NCI-H510A treated with DMSO at 0.1 percent for 48 hours (cell line): ENCODE data around the gene ATG9B.
A peak's percentile ranks its signal among the peaks of the same experiment; 100 is the strongest.
"Not testable (repeated sequence)": the region's sequence is repeated elsewhere in the genome, so short reads cannot be mapped to it uniquely, and the experiment has no call there.

Source experiments
- DNase-seq: peaks from one replicate; lab custom pipeline; 2025; lab: John Stamatoyannopoulos, UW

ATG9B gene

DNA sequence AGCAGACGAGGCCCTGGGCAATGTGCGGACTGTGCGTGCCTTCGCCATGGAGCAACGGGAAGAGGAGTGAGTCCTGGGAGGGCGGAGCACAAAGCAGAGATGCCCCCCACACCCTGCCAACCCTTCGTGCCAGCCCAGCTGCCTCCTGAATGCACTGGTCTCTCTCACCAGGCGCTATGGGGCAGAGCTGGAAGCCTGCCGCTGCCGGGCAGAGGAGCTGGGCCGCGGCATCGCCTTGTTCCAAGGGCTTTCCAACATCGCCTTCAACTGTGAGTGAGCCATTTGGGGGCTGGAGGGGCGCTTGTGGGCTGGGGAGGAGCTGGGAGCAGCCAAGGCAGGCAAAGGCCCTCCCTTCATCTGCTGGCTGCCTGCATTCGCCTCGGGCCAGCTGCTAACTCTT is 11.6 kb upstream of the ATG9B start:
- no peak for DNase-seq

- DNase-seq: no peak
These were observed 10.9 kb upstream of the ATG9B start for GRCh38 chr7:151035026-151035717.

DNA sequence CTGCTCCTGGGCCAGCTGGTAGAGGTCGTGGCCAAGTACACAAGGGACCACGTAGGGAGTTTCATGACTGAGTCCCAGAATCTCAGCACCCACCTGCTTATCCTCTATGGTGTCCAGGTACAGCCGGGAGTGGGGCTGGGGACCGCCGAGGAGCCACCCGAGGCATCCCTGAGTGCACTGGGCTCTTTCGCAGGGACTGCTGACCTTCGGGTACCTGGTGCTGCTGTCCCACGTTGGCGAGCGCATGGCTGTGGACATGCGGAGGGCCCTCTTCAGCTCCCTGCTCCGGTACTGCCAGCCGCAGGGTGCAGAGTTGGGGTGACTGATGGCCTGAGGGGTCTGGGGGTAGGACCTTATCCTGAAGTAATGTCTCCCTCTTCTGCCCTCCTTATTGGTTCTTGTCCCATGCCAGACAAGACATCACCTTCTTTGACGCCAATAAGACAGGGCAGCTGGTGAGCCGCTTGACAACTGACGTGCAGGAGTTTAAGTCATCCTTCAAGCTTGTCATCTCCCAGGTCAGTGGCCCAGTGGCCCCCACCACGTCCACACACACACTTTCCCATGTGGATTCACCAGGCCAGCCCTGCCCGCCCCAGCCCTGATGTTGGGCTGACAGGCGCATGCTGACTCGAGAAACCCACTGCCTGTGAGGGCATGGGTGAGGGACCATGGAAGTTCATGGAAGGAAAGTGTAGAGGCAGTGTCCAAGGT is 10.2 kb upstream of the ATG9B start:
- DNase-seq: no peak

GRCh38 chr7:151033864-151034249 is 9.6 kb upstream of the ATG9B start:
- DNase-seq: no peak

GRCh38 chr7:151032936-151033863 is 8.9 kb upstream of the ATG9B start:
- no peak for DNase-seq

DNA sequence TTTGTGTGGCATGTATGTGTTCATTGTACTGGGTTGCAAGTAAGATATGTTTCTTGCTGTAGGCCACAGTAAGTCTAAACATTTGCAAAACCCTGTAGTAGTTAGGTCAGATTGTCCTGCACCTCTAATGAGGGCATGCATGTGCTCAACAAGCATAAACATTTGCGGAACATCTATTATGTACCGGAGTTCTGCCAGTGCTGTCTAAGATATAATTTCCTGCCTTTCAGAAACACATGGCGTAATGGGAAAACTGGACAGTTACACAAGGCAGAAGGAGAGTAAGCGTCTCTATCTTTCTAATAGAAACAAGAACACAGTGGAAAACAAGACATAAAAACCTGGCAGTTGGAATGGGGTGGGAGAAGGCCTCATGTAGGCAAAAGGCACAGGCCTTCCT is 6.7 kb upstream of the ATG9B start:
- no peak for DNase-seq

DNA sequence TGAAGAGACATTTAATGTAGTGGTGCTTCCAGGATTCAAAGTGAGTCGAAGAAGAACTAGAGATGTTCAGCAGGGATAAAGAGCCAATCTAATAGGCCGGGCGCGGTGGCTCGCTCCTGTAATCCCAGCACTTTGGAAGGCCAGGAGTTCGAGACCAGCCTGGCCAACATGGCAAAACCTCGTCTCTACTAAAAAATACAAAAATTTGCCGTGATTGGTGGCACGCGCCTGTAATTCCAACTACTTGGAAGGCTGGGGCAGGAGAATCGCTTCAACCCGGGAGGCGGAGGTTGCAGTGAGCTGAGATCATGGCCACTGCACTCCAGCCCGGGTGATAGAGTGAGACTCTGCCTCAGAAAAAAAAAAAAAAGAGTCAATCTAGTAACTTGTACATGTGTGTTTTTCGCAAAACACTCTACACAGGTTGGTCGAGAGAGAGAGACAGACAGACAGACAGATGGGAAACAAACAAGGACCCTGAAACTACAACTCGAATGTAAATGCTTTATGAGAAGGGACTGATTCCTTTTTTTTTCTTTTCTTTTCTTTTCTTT is 4.7 kb upstream of the ATG9B start:
- no peak for DNase-seq

GRCh38 chr7:151028131-151028947 is 4.0 kb upstream of the ATG9B start, which contains the start of gene ABCB8:
Gene ABCB8, plus strand, starts transcription at chr7:151028450. Its CDS starts 66 bp downstream, at chr7:151028516.
- DNase-seq: peak; percentile 82

- not testable (repeated sequence) for DNase-seq
These were observed 3.4 kb upstream of the ATG9B start for GRCh38 chr7:151027728-151028130.

GRCh38 chr7:151026771-151027727 is 2.8 kb upstream of the ATG9B start:
- not testable (repeated sequence) for DNase-seq

DNA sequence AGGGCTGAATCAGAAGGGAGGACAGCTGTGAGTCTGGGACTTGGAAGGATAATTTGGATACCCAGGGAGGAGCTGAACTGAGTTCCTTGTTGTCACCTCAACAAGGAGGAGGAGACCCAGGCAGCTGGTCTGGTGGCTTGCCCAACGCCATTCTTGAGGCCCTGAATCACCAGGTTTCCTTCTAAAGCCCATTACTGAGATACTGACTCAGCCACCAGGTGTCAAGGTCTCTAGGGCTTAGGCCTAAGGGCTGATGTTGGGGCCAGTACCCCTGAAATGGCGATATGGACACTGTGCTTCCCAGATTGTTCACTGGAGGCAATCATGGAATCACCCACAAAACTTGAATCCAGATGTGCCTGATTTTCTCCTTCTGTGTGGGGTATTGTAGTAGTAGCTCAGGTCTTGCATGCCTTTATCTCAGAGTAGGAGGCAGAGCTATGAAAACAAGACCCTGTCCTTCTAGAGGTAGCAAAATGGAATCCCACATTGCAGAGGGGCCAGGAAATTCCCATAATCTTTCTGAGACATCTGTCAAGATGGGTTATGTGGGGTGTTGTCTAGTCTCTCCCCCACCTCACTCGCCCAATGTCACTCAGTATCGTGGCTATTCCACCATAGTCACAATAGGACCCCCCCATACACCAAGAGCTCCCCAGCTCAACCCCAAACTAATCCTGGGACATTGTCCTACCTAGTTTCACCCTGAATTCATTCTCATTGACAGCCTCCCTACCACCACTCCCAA is 1.8 kb upstream of the ATG9B start:
- DNase-seq: no peak

- no peak for DNase-seq
These were observed 1.1 kb downstream of the ATG9B start for GRCh38 chr7:151023232-151023631.

DNA sequence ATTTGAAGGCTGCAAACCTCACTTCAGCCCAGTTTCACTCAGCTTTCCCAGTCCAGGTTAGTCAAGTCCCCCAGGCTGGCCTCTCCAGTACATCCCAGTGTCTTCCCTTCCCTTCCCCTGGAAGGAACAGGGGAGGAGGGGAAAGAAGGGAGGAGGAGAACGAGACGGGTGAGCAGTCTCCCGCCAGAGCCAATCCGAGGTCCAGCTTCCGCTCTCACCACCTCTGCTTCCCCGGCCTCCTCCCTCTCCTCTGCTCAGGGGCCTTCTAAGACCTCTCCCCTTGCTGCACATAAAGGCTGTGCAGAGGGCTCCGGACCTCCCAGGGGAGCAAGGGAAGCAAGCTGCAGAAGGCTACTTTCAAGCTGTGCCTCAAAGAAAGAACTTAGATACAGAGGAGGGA is 4.1 kb downstream of the ATG9B start:
- no peak for DNase-seq

- no peak for DNase-seq
These were observed 5.2 kb downstream of the ATG9B start for GRCh38 chr7:151019130-151019447.

GRCh38 chr7:151018421-151019129 is 5.7 kb downstream of the ATG9B start:
- peak; percentile 15 for DNase-seq

GRCh38 chr7:151017953-151018420 is 6.3 kb downstream of the ATG9B start:
- DNase-seq: peak; percentile 25

GRCh38 chr7:151017370-151017952 is 6.8 kb downstream of the ATG9B start:
- DNase-seq: no peak

DNA sequence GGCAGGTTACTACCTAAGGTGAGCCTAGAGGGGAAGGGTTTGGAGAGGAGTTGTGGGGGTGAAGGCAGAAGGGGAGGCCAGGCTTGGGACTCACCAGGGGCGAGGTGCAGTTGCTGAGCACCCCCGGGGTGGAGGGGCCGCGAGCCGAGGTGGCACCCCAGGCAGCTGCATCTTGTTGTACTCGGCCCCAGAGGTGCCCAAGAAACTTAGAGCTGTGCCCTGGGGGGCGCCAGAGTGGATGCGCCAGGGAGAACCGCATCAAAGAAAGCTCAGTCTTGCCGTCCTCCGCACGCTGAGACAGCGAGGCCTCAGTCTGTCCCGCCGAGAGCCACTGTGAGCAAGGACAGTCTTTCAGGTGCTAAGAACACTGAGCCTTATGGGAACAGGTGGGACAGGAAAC is 7.4 kb downstream of the ATG9B start:
- DNase-seq: no peak
